PC-3 (cell line): ENCODE results near the gene DIAPH1. TPM values are rescaled to one million over a fixed set of nuclear protein-coding genes. Genes with fewer than 3 reads are reported as not detected.

Experiments
- ATAC-seq: fragments of 200-7000 bp; cut with Tn5 transposase; 2 replicates; pipeline ENCODE4 v1.9.1; 2020; ENCODE audit warnings: mild to moderate bottlenecking, moderate library complexity
- BruUV-seq: library from RNA; stranded (reverse); fragments of 400-500 nt; replicated peaks from 2 replicates; lab custom pipeline; 2021; lab: Mats Ljungman, UMichigan
- CTCF ChIA-PET: fragments of 300-600 bp; sonication (Branson Sonifier 250); formaldehyde crosslinking; loops from one replicate; lab custom pipeline; 2022; ENCODE audit warnings: antibody characterized with exemption; lab: Charles Lee
- POLR2A ChIA-PET: fragments of 300-600 bp; sonication (Branson Sonifier 250); formaldehyde crosslinking; loops from one replicate; lab custom pipeline; 2022; ENCODE audit warnings: antibody characterized with exemption; ENCODE audit not compliant: unreplicated experiment; lab: Charles Lee
- DNase-seq: peaks from one replicate; pipeline ENCODE4 v3.0.0-alpha.2; 2015
- H2AFZ ChIP-seq: fragments of 300-600 bp; sonication (generic); 2 replicates; pipeline ENCODE4 v1.6.0; 2016; ENCODE audit warnings: antibody characterized with exemption, low read length
- H3F3A ChIP-seq: fragments of 300-600 bp; sonication (generic); one replicate; pipeline ENCODE4 v1.6.0; 2017; ENCODE audit warnings: antibody characterized with exemption, low read length, control low read depth, mild to moderate bottlenecking; ENCODE audit not compliant: unreplicated experiment
- H3K27ac ChIP-seq: fragments of 300-600 bp; sonication (generic); 2 replicates; pipeline ENCODE4 v1.5.1; 2016; ENCODE audit warnings: mild to moderate bottlenecking, low read length
- H3K27me3 ChIP-seq: fragments of 300-600 bp; sonication (generic); 2 replicates; pipeline ENCODE4 v1.6.1; 2016; ENCODE audit warnings: low read length, mixed read lengths
- H3K36me3 ChIP-seq: fragments of 300-600 bp; sonication (generic); 2 replicates; pipeline ENCODE4 v1.6.1; 2016; ENCODE audit warnings: low read depth, mixed run types, low read length, mixed read lengths
- H3K4me1 ChIP-seq: fragments of 300-600 bp; sonication (generic); 2 replicates; pipeline ENCODE4 v1.5.1; 2016; ENCODE audit warnings: low read length; ENCODE audit not compliant: insufficient read depth
- H3K4me2 ChIP-seq: fragments of 300-600 bp; sonication (generic); 2 replicates; pipeline ENCODE4 v1.6.0; 2016; ENCODE audit warnings: low read length
- H3K4me3 ChIP-seq: fragments of 300-600 bp; sonication (generic); 2 replicates; pipeline ENCODE4 v1.5.1; 2016; ENCODE audit warnings: mild to moderate bottlenecking, low read length, mixed read lengths
- H3K79me2 ChIP-seq: fragments of 300-600 bp; sonication (generic); 2 replicates; pipeline ENCODE4 v1.6.1; 2017; ENCODE audit warnings: low read length, mixed read lengths
- H3K9ac ChIP-seq: fragments of 300-600 bp; sonication (generic); 2 replicates; pipeline ENCODE4 v1.6.0; 2016; ENCODE audit warnings: mild to moderate bottlenecking, low read length
- H3K9me2 ChIP-seq: fragments of 300-600 bp; sonication (generic); replicated peaks from 2 replicates; pipeline ENCODE4 v1.6.1; 2016; ENCODE audit warnings: mixed run types, low read length, mixed read lengths
- H3K9me3 ChIP-seq: fragments of 300-600 bp; sonication (generic); 2 replicates; pipeline ENCODE4 v1.6.1; 2016; ENCODE audit warnings: low read length, mixed read lengths
- H4K20me1 ChIP-seq: fragments of 300-600 bp; sonication (generic); 2 replicates; pipeline ENCODE4 v1.6.1; 2016; ENCODE audit warnings: low read length, mixed read lengths
- EZH2 ChIP-seq: fragments of 300-600 bp; sonication (generic); IDR thresholded peaks from one replicate; pipeline ENCODE4 v1.6.1; 2017; ENCODE audit warnings: antibody characterized with exemption, mild to moderate bottlenecking, low read length; ENCODE audit not compliant: unreplicated experiment
- EZH2phosphoT487 ChIP-seq: fragments of 300-600 bp; sonication (generic); IDR thresholded peaks from 2 replicates; pipeline ENCODE4 v1.6.1; 2018; ENCODE audit warnings: mild to moderate bottlenecking, antibody characterized with exemption, low read length, borderline replicate concordance
- intact Hi-C: fragments of 100-400 bp; cut with micrococcal nuclease; formaldehyde crosslinking; loops from 2 replicates; pipeline ENCODE4 v1.9.0; 2023
- total RNA-seq: library from RNA; depleted of rRNA; stranded (reverse); fragments of >200 nt; gene quantifications from 2 replicates; pipeline ENCODE4 v1.2.3, GENCODE V29; 2014
- TF ChIP-seq, protein P1 (sequence below): fragments of 300-600 bp; sonication (generic); conservative IDR thresholded peaks from 2 replicates; pipeline ENCODE4 v1.5.1; 2017; ENCODE audit warnings: antibody characterized with exemption, low read depth, mild to moderate bottlenecking, low read length

Gene DIAPH1
- total RNA-seq, 1 experiment from 2014 or later: 51.9 TPM

DNA sequence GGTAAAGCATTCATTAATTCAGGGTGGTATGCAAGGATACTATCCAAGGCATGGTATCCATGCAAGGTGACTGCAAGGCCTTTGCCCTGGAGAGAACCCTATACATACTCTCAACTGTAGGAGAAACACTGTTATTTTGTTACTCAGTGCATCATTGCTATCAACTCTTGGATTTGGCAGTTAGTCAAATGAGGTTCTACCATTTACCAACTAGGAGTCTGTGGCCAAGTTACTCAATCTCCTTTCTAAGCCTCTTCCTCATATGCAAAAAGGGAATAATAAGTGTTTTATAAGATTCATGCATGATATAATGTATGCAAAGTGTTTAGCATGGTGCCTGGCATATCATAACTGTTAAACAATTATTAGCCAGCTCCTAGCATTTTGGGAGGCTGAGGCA, 139.0 kb downstream of the DIAPH1 start:
- no TSS peak for BruUV-seq
- no peak for DNase-seq
- Histone ChIP-seq H3K27me3 (no peaks in the 10 kb centered on the region), H3K9ac (no peak overlapping the region), H3K4me1 (no peaks in the 10 kb centered on the region), H3K9me2 (no peaks in the 10 kb centered on the region), H3K36me3 (no peaks in the 10 kb centered on the region; the same call in 1 of the 2 replicates), H3K4me3 (no peak overlapping the region), H4K20me1 (no peaks in the 10 kb centered on the region), H3K9me3 (no peaks in the 10 kb centered on the region), H3K4me2 (no peak overlapping the region), H2AFZ (no peak overlapping the region), H3K79me2 (no peaks in the 10 kb centered on the region), H3K27ac (no peak overlapping the region), H3F3A (no peaks in the 10 kb centered on the region)
- intact Hi-C loops: no loop called here
- TF ChIP-seq EZH2phosphoT487: no peak
- TF ChIP-seq, protein P1, sequence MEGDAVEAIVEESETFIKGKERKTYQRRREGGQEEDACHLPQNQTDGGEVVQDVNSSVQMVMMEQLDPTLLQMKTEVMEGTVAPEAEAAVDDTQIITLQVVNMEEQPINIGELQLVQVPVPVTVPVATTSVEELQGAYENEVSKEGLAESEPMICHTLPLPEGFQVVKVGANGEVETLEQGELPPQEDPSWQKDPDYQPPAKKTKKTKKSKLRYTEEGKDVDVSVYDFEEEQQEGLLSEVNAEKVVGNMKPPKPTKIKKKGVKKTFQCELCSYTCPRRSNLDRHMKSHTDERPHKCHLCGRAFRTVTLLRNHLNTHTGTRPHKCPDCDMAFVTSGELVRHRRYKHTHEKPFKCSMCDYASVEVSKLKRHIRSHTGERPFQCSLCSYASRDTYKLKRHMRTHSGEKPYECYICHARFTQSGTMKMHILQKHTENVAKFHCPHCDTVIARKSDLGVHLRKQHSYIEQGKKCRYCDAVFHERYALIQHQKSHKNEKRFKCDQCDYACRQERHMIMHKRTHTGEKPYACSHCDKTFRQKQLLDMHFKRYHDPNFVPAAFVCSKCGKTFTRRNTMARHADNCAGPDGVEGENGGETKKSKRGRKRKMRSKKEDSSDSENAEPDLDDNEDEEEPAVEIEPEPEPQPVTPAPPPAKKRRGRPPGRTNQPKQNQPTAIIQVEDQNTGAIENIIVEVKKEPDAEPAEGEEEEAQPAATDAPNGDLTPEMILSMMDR: no peak
- no peak for TF ChIP-seq EZH2
- POLR2A ChIA-PET: no interaction called here
- CTCF ChIA-PET: no interaction called here
- no peak for ATAC-seq

DNA sequence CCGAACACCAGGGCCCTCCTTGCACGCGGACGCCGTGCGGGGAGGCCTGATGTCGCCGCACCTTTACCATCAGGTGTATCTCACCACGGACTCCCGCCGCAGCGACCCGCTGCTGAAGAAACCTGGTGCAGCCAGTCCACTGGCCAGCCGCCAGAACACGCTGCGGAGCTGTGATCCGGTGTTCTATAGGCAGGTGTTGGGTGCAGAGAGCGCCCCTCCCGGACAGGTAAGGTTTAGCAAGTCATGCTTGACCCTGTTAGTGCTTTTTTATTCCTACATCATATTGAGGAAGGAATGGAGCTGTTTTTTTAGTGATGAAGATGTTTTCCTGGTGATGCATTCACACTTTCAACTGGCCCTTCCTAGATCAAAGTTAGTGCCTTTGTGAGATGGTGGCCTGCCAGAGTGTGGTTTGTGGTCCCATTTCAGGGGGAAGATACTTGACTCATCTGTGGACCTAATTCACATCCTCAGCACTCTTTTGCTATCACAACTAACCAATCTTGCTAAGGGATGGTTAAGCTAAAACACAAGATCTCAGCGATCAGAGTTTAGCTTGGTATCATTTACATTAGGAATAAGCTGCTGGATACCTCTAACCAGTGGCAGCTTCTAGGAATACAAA, 140.4 kb downstream of the DIAPH1 start:
- Histone ChIP-seq H3K27ac (no peak overlapping the region), H3K4me3 (no peak overlapping the region), H3K79me2 (no peaks in the 10 kb centered on the region), H3K27me3 (no peaks in the 10 kb centered on the region), H3K36me3 (no peaks in the 10 kb centered on the region; the same call in 1 of the 2 replicates), H4K20me1 (no peaks in the 10 kb centered on the region), H3K4me2 (no peak overlapping the region), H3K9me2 (no peaks in the 10 kb centered on the region), H3K9ac (no peak overlapping the region), H2AFZ (no peak overlapping the region), H3K9me3 (no peaks in the 10 kb centered on the region), H3K4me1 (no peaks in the 10 kb centered on the region), H3F3A (no peaks in the 10 kb centered on the region)
- DNase-seq (no peak), ATAC-seq (no peak)
- CTCF ChIA-PET: no interaction called here
- TF ChIP-seq, protein P1: peak; percentile 33; the same call in 1 of the 2 replicates
- TF ChIP-seq EZH2phosphoT487 (no peak), EZH2 (no peak)
- intact Hi-C loops: no loop called here
- BruUV-seq: no TSS peak
- POLR2A ChIA-PET: no interaction called here

- no TSS peak for BruUV-seq
- no peak overlapping the region for H3K4me3 ChIP-seq
- no peaks in the 10 kb centered on the region for H3F3A ChIP-seq
- no peaks in the 10 kb centered on the region; the same call in 1 of the 2 replicates for H3K36me3 ChIP-seq
- POLR2A ChIA-PET: no interaction called here
- CTCF ChIA-PET: no interaction called here
- H4K20me1 ChIP-seq: no peaks in the 10 kb centered on the region
- H3K27ac ChIP-seq: no peak overlapping the region
- no peak overlapping the region for H3K9ac ChIP-seq
- no peaks in the 10 kb centered on the region for H3K27me3 ChIP-seq
- H3K79me2 ChIP-seq: no peaks in the 10 kb centered on the region
- no peaks in the 10 kb centered on the region for H3K9me3 ChIP-seq
- TF ChIP-seq, protein P1: no peak
- TF ChIP-seq EZH2 (no peak), EZH2phosphoT487 (no peak)
- intact Hi-C loops: no loop called here
- H2AFZ ChIP-seq: no peak overlapping the region
- no peak for DNase-seq
- H3K4me1 ChIP-seq: no peaks in the 10 kb centered on the region
- no peak for ATAC-seq
- no peak overlapping the region for H3K4me2 ChIP-seq
- no peaks in the 10 kb centered on the region for H3K9me2 ChIP-seq
Observed at GRCh38 chr5:141477815-141478214, 141.0 kb downstream of the DIAPH1 start.
